Colonic mucosa (tissue), 4 donors: ENCODE results near the gene ARFGAP1. TPM values are rescaled to one million over a fixed set of nuclear protein-coding genes. Genes with fewer than 3 reads are reported as not detected.

Source experiments
- DNase-seq: peaks from one replicate; pipeline ENCODE4 v3.0.0-alpha.2; 2020
- H3K27ac ChIP-seq: fragments of 200-600 bp; one replicate; pipeline ENCODE4 v1.8.0; 2021
- H3K27me3 ChIP-seq: fragments of 200-600 bp; one replicate; pipeline ENCODE4 v1.8.0; 2021
- H3K36me3 ChIP-seq: fragments of 200-600 bp; one replicate; pipeline ENCODE4 v1.8.0; 2021
- H3K4me1 ChIP-seq: fragments of 200-600 bp; one replicate; pipeline ENCODE4 v1.8.0; 2021; ENCODE audit warnings: mild to moderate bottlenecking
- H3K4me3 ChIP-seq: fragments of 200-600 bp; one replicate; pipeline ENCODE4 v1.8.0; 2021
- H3K9ac ChIP-seq, 2 donors: one replicate each; pipeline ENCODE4 v1.7.0; 2013; ENCODE audit warnings: control low read depth in 2 of 2, low read depth in 2 of 2, low read length in 2 of 2
- H3K9me3 ChIP-seq: fragments of 200-600 bp; one replicate; pipeline ENCODE4 v1.8.0; 2021
- intact Hi-C: fragments of 100-400 bp; cut with DNase I; formaldehyde crosslinking; loops from one replicate; pipeline ENCODE4 v1.14.1; 2022
- total RNA-seq, 2 donors: library from RNA; stranded (reverse); fragmentation: NEBNext Ultra II Directional in 1 of 2; extraction: Animal tissue kit (Norgen Biotek cat#: 25700) in 1 of 2; gene quantifications; one replicate each; pipeline ENCODE4 v1.2.1, GENCODE V29; 2021
- TF ChIP-seq, protein P1 (sequence below): fragments of 200-600 bp; IDR thresholded peaks from one replicate; pipeline ENCODE4 v1.8.0; 2022; ENCODE audit warnings: antibody characterized with exemption, mild to moderate bottlenecking
- donor health status: healthy.
- donor health status: DM: no; HTN: no; CAD: no.
- donor health status: DM: no; HTN: no; CAD: no.

The ARFGAP1 gene
- total RNA-seq, 2 donors from 2014 or later = 66.9 to 109 TPM

DNA sequence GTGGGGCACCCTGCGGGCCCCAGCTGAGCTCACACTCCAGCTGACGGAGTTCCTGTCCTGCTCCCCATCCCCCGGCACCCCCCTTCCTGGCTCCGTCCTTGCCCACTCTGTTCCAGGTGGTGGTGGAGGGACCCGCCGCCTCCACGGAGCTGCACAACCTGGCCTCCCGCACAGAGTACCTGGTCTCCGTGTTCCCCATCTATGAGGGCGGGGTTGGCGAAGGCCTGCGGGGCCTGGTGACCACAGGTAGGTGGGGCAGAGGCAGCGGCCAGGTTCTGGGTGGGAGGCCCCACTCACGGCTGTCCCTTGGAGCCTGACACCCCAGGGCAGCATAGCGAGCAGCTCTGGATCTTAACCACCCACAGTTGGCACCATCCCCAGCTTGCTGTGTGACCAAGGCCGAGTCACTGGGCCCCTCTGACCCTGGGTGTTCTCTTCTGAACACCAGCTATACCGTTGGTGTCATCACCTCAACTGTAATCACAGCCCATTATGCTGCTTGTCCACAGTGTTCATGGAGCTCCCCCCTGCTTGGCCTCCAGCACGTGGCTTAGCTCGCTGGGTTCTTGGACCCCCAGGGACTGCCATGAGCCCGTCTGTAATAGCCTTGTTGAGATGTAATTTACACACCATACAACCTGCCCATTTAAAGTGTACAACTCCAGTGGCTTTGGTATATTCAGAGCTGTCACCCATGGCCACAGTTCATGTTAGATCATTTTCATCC, 37.8 kb downstream of the ARFGAP1 start:
- no peaks in the 10 kb centered on the region for H3K4me1 ChIP-seq
- TF ChIP-seq, protein P1, sequence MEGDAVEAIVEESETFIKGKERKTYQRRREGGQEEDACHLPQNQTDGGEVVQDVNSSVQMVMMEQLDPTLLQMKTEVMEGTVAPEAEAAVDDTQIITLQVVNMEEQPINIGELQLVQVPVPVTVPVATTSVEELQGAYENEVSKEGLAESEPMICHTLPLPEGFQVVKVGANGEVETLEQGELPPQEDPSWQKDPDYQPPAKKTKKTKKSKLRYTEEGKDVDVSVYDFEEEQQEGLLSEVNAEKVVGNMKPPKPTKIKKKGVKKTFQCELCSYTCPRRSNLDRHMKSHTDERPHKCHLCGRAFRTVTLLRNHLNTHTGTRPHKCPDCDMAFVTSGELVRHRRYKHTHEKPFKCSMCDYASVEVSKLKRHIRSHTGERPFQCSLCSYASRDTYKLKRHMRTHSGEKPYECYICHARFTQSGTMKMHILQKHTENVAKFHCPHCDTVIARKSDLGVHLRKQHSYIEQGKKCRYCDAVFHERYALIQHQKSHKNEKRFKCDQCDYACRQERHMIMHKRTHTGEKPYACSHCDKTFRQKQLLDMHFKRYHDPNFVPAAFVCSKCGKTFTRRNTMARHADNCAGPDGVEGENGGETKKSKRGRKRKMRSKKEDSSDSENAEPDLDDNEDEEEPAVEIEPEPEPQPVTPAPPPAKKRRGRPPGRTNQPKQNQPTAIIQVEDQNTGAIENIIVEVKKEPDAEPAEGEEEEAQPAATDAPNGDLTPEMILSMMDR = no peak
- no peak overlapping the region for H3K9ac ChIP-seq
- H3K36me3 ChIP-seq = no peaks in the 10 kb centered on the region
- DNase-seq = no peak
- H3K27ac ChIP-seq = no peak overlapping the region
- intact Hi-C loops = no loop called here
- H3K4me3 ChIP-seq = no peak overlapping the region
- peaks cover 7% of the 10 kb centered on the region for H3K27me3 ChIP-seq
- no peaks in the 10 kb centered on the region for H3K9me3 ChIP-seq

DNA sequence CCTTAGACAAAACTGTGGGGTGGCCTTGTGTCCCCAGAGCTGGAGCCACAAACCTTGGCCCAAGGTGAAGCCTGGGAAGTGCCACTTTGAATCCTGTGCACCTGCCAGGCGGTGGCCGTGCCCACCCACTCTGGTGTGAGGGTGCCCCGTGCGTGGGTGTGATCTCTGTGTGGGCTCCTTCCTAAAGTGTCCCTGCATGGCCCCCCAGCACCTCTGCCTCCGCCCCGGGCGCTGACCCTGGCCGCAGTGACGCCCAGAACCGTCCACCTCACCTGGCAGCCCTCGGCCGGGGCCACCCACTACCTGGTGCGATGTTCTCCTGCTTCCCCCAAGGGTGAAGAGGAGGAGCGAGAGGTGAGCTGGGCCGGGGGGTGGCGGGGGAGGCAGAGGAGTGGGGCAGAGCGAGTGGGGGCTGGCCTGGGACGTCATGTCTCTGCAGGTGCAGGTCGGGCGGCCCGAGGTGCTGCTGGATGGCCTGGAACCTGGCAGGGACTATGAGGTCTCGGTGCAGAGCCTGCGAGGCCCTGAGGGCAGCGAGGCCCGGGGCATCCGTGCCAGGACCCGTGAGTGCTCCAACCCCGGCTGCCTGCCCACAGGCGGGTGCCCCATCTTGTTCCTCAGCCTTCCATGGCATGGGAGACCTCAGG, 38.7 kb downstream of the ARFGAP1 start:
- H3K27me3 ChIP-seq = peaks cover 7% of the 10 kb centered on the region
- no peak for DNase-seq
- H3K36me3 ChIP-seq = no peaks in the 10 kb centered on the region
- TF ChIP-seq, protein P1 = no peak
- no peak overlapping the region for H3K27ac ChIP-seq
- no peak overlapping the region for H3K9ac ChIP-seq
- H3K9me3 ChIP-seq = no peaks in the 10 kb centered on the region
- H3K4me3 ChIP-seq = no peak overlapping the region
- no peaks in the 10 kb centered on the region for H3K4me1 ChIP-seq
- intact Hi-C loops = no loop called here

DNA sequence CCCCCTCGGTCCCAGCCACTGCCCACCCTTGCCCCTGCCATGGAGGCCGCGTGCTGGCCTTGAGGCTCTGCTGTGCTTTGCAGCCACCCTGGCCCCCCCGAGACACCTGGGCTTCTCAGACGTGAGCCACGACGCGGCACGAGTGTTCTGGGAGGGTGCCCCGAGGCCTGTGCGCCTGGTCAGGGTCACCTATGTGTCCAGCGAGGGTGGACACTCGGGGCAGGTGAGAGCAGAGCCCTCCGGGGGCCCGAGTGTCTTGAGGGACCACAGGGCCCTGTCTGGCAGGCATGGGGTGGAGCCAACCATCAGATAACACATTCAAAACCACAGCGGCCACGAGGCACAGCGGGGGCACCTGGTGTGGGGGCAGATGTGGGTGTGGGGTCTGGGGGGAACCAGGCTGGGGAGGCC, 39.2 kb downstream of the ARFGAP1 start:
- H3K4me1 ChIP-seq = no peaks in the 10 kb centered on the region
- H3K4me3 ChIP-seq = no peak overlapping the region
- intact Hi-C loops = no loop called here
- DNase-seq = no peak
- no peak overlapping the region for H3K27ac ChIP-seq
- H3K9ac ChIP-seq = no peak overlapping the region
- no peaks in the 10 kb centered on the region for H3K9me3 ChIP-seq
- peaks cover 7% of the 10 kb centered on the region for H3K27me3 ChIP-seq
- no peaks in the 10 kb centered on the region for H3K36me3 ChIP-seq
- TF ChIP-seq, protein P1 = no peak

DNA sequence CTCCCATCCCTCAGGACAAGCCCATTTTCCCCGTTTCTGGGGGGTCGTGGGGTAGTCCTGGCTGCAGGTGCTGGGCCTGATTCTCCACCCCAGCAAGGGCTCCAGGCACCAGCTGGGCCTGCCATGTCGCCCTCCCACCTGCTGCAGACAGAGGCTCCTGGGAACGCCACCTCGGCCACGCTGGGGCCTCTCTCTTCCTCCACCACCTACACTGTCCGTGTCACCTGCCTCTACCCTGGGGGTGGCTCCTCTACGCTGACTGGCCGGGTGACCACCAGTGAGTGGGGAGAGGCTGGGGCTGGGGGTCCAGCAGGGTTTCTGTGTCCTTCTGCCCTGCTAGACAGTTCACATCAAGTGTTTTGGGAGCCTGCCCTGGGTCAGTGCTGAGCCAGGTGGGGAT, 39.7 kb downstream of the ARFGAP1 start:
- no peak overlapping the region for H3K27ac ChIP-seq
- H3K9ac ChIP-seq = no peak overlapping the region
- H3K4me1 ChIP-seq = no peaks in the 10 kb centered on the region
- H3K9me3 ChIP-seq = no peaks in the 10 kb centered on the region
- H3K36me3 ChIP-seq = no peaks in the 10 kb centered on the region
- peaks cover 7% of the 10 kb centered on the region for H3K27me3 ChIP-seq
- H3K4me3 ChIP-seq = no peak overlapping the region
- TF ChIP-seq, protein P1 = no peak
- intact Hi-C loops = no loop called here
- no peak for DNase-seq

DNA sequence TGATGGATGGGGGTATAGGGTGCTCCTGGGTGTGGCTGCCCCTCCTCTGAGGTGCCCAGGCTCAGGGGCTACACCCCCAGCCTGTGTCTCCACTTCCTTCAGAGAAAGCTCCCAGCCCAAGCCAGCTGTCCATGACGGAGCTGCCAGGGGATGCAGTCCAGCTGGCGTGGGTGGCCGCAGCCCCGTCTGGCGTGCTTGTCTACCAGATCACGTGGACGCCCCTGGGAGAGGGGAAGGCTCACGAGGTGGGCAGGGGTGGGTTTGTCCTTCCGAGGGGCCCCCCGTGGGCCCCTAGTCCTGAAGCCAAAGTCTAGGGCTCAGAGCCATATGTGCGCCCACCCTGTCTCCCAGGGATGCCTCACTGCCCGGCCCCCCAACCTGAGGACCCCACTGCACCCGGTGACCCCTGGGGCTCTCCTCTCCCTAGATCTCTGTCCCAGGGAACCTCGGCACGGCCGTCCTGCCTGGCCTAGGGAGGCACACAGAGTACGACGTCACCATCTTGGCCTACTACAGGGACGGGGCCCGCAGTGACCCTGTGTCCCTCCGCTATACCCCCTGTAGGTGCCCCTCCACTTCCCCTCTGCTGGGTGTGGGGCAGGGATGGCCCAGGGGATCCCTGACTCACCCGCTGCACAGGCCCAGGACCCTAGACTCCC, 40.2 kb downstream of the ARFGAP1 start:
- intact Hi-C loops = no loop called here
- no peak for DNase-seq

More for the DNA sequence above, 40.2 kb downstream of the ARFGAP1 start:
- no peaks in the 10 kb centered on the region for H3K36me3 ChIP-seq
- no peak overlapping the region for H3K27ac ChIP-seq
- TF ChIP-seq, protein P1 = no peak
- peaks cover 7% of the 10 kb centered on the region for H3K27me3 ChIP-seq
- no peak overlapping the region for H3K9ac ChIP-seq
- no peak overlapping the region for H3K4me3 ChIP-seq
- H3K4me1 ChIP-seq = no peaks in the 10 kb centered on the region
- H3K9me3 ChIP-seq = no peaks in the 10 kb centered on the region
